Lung (tissue), 12 donors: ENCODE results near the gene TNC. TPM values are rescaled to one million over a fixed set of nuclear protein-coding genes. Genes with fewer than 3 reads are reported as not detected.

Experiments used
- ATAC-seq: fragments of 200-7000 bp; cut with Tn5 transposase; one replicate; pipeline ENCODE4 v1.9.1; 2020; ENCODE audit warnings: moderate number of reproducible peaks; ENCODE audit not compliant: insufficient read depth, low FRiP score
- DNase-seq, 3 donors: peaks; one replicate each; pipeline ENCODE4 v3.0.0-alpha.2; 2013 to 2017
- H3K27ac ChIP-seq, 2 donors: one replicate each; pipeline ENCODE4 v1.5.1; 2013; ENCODE audit warnings: mild to moderate bottlenecking in 2 of 2, moderate library complexity in 2 of 2, control low read depth in 1 of 2, inconsistent platforms in 1 of 2, low read depth in 1 of 2, low read length in 1 of 2
- H3K27me3 ChIP-seq, 3 donors: one replicate each; pipeline ENCODE4 v1.5.1; 2013; ENCODE audit warnings: low read length in 2 of 3; ENCODE audit not compliant: control insufficient read depth in 3 of 3, insufficient read depth in 3 of 3
- H3K36me3 ChIP-seq, 4 donors: one replicate each; pipeline ENCODE4 v1.5.1; 2013; ENCODE audit warnings: low read length in 4 of 4, mild to moderate bottlenecking in 1 of 4, moderate library complexity in 1 of 4; ENCODE audit not compliant: control insufficient read depth in 4 of 4, insufficient read depth in 4 of 4
- H3K4me1 ChIP-seq, 5 donors: one replicate each; pipeline ENCODE4 v1.5.1; 2013; ENCODE audit warnings: low read length in 5 of 5, mild to moderate bottlenecking in 2 of 5, moderate library complexity in 1 of 5; ENCODE audit not compliant: control insufficient read depth in 5 of 5, insufficient read depth in 5 of 5
- H3K4me3 ChIP-seq: one replicate; pipeline ENCODE4 v1.5.1; 2013; ENCODE audit warnings: mild to moderate bottlenecking, control low read depth, moderate library complexity
- H3K9ac ChIP-seq, 2 donors: one replicate each; pipeline ENCODE4 v1.5.1; 2013; ENCODE audit warnings: low read length in 2 of 2, control low read depth in 1 of 2; ENCODE audit not compliant: insufficient read depth in 1 of 2
- H3K9me3 ChIP-seq, 4 donors: one replicate each; pipeline ENCODE4 v1.5.1; 2013; ENCODE audit warnings: low read length in 3 of 4, mild to moderate bottlenecking in 1 of 4, moderate library complexity in 1 of 4; ENCODE audit not compliant: control insufficient read depth in 4 of 4, insufficient read depth in 3 of 4
- WGBS, 2 donors: extraction: QIAGEN DNeasy Blood & Tissue Kit; methylation state at CpG; one replicate each; pipeline ENCODE4 v1.1.7; 2013; 5-methylcytosine and 5-hydroxymethylcytosine counted together
- polyA plus RNA-seq, 2 donors: library from polyadenylated mRNA; stranded (reverse); fragments of 200-250 nt; gene quantifications; one replicate each; pipeline ENCODE4 v1.2.1, GENCODE V29; 2013
- total RNA-seq, 2 donors: library from RNA; depleted of rRNA in 1 of 2; stranded (reverse); fragments of >200 nt in 1 of 2; gene quantifications; one replicate each; pipeline ENCODE4 v1.2.1, GENCODE V29; 2014 to 2021
- TF ChIP-seq, protein P1 (sequence below): IDR thresholded peaks from 2 replicates; pipeline ENCODE4 v1.5.1; 2012; ENCODE audit warnings: mild to moderate bottlenecking; ENCODE audit errors: control extremely low read depth, extremely low read depth
- donor health status: control.
- donor health status: control.
- donor health status: Bipolar disorder and iron deficiency.
- donor health status: healthy.
- donor health status: DM: yes; HTN: yes; CAD: no.

The TNC gene
- total and polyA plus RNA-seq, 4 donors: 3.9 to 242 (median 80.5) TPM

DNA sequence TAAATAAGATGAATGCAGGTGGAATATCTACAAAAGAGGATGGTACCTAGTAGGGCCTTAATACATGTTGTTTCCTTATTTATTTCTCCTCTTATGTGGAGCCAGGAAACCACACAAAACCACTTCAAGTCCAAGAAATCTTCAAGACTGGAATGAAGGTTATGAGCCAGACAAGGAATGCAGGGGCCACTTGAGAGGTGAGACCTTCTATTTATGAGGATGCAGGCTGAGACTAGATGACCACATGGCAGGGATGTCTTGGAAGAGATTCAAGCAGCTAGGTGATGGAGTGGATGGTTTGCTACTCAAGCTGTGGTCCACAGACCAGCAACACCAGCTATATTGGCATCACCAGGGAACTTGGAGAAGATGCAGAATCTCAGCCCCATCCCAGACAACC lies 92.2 kb downstream of the TNC start:
- Histone ChIP-seq H3K9me3 (no peaks in the 10 kb centered on the region), H3K9ac (no peak overlapping the region), H3K27me3 (no peaks in the 10 kb centered on the region), H3K27ac (no peak overlapping the region), H3K4me3 (no peak overlapping the region), H3K4me1 (no peaks in the 10 kb centered on the region), H3K36me3 (peaks cover 0 to 9% (median 2%) of the 10 kb centered on the region in 4 donors)
- TF ChIP-seq, protein P1, sequence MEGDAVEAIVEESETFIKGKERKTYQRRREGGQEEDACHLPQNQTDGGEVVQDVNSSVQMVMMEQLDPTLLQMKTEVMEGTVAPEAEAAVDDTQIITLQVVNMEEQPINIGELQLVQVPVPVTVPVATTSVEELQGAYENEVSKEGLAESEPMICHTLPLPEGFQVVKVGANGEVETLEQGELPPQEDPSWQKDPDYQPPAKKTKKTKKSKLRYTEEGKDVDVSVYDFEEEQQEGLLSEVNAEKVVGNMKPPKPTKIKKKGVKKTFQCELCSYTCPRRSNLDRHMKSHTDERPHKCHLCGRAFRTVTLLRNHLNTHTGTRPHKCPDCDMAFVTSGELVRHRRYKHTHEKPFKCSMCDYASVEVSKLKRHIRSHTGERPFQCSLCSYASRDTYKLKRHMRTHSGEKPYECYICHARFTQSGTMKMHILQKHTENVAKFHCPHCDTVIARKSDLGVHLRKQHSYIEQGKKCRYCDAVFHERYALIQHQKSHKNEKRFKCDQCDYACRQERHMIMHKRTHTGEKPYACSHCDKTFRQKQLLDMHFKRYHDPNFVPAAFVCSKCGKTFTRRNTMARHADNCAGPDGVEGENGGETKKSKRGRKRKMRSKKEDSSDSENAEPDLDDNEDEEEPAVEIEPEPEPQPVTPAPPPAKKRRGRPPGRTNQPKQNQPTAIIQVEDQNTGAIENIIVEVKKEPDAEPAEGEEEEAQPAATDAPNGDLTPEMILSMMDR: no peak
- ATAC-seq (no peak), DNase-seq (no peak)

DNA sequence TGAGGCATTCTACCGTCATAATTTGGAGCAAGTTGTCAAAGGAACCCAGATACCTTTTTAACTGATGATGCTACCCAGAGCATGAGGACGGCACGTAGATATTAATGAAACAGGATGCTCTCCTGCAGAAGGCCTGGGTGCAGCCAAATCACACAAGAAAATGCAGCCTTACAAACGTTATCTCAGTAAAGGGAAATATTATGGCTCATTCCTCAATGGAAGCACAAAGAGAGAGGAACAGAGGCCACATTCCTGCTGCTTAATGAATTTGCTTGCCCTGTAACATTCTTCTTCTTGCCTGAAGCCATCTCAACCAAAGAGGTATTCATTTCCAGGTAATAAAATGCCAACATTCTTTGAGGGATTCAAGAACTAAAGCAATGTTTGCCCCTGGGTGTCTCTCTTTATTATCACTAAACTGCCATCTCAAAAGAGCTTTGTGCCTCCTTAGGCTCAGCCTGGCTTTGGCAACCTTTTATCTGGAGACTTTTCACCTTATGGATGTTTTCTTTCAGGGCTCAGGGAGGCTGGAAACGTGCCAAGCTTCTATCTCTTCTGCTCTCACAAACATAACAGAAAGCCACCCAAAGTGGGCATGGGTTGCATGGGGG lies 92.9 kb downstream of the TNC start:
- H3K9ac ChIP-seq: no peak overlapping the region
- WGBS, 2 donors: 76 to 82% methylated on average over 5 of the region's 5 CpGs
- ATAC-seq (no peak), DNase-seq (no peak)
- H3K4me1 ChIP-seq: no peaks in the 10 kb centered on the region
- TF ChIP-seq, protein P1: no peak
- peaks cover 0 to 9% (median 3%) of the 10 kb centered on the region in 4 donors for H3K36me3 ChIP-seq
- no peak overlapping the region for H3K27ac ChIP-seq
- H3K27me3 ChIP-seq: no peaks in the 10 kb centered on the region
- H3K4me3 ChIP-seq: no peak overlapping the region
- H3K9me3 ChIP-seq: no peaks in the 10 kb centered on the region

DNA sequence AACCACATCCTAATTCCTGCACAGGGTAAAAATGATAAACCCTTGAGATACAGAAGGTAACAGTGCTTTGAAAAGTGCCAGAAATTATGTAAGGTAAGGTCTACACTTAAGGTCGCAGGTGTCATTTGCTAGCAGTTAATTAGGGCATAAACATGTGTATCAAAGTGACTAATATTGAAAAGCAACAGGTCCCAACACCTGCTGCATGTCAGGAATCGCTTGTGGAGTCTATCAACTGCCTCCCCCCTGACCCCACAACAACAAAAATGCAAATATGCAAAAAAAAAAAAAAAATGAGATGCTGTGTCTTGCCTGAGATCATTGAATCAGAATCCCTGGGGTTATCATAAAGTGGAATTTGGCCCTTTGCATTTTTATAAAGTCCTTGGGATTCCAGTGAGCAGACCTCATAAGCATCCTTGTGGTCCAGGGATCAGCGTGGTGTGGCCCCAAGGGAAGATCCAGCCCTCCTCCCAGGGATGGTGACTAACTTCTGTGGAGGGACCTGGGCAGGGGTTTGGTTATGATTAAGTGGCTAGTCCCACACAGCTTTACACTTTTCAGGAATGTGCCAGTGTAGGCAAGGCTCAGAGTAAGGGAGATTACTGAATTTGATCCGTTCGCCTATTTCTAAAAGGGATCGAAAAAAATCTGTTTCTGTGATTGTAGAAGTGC lies 95.1 kb downstream of the TNC start:
- Histone ChIP-seq H3K27ac (no peak overlapping the region), H3K4me1 (no peaks in the 10 kb centered on the region)
- WGBS, 2 donors: 92 to 93% methylated on average over 6 of the region's 6 CpGs

More for the DNA sequence above, 95.1 kb downstream of the TNC start:
- Histone ChIP-seq H3K27me3 (no peaks in the 10 kb centered on the region), H3K9ac (no peak overlapping the region), H3K36me3 (peaks cover 0 to 9% (median 3%) of the 10 kb centered on the region in 4 donors), H3K4me3 (no peak overlapping the region), H3K9me3 (no peaks in the 10 kb centered on the region)
- TF ChIP-seq, protein P1: no peak
- ATAC-seq (no peak), DNase-seq (no peak)
